Activated naive CD4-positive, alpha-beta T cell treated with anti-CD3 and anti-CD28 coated beads for 36 hours (primary cell): ENCODE data around the gene BIRC7. TPM values are rescaled to one million over a fixed set of nuclear protein-coding genes. Genes with fewer than 3 reads are reported as not detected.

Source experiments
- CTCF ChIA-PET: fragments of 350-600 bp; sonication (Branson Sonifier 250); formaldehyde crosslinking; loops from one replicate; lab custom pipeline; 2021; ENCODE audit warnings: antibody characterized with exemption; lab: Charles Lee
- DNase-seq: peaks from one replicate; pipeline ENCODE4 v3.0.0-alpha.2; 2020
- H3K27ac Mint-ChIP-seq: one replicate; pipeline ENCODE4 v1.8.0; 2021; ENCODE audit warnings: mild to moderate bottlenecking, mixed read lengths
- H3K27me3 Mint-ChIP-seq: one replicate; pipeline ENCODE4 v1.8.0; 2021; ENCODE audit warnings: low read depth, mixed read lengths
- H3K36me3 Mint-ChIP-seq: one replicate; pipeline ENCODE4 v1.8.0; 2021; ENCODE audit warnings: low read depth, mixed read lengths
- H3K4me1 Mint-ChIP-seq: one replicate; pipeline ENCODE4 v1.8.0; 2021; ENCODE audit warnings: low read depth, mixed read lengths
- H3K4me3 Mint-ChIP-seq: one replicate; pipeline ENCODE4 v1.8.0; 2021; ENCODE audit warnings: mild to moderate bottlenecking, moderate library complexity, mixed read lengths
- H3K9me3 Mint-ChIP-seq: one replicate; pipeline ENCODE4 v1.8.0; 2021; ENCODE audit warnings: mixed read lengths
- intact Hi-C: fragments of 100-400 bp; cut with micrococcal nuclease; formaldehyde crosslinking; loops from one replicate; pipeline ENCODE4 v1.15.1; 2023
- total RNA-seq, 2 experiments: library from RNA; stranded (reverse); gene quantifications; one replicate each; pipeline ENCODE4 v1.2.3, GENCODE V29; 2021

Gene BIRC7
- total RNA-seq, 2 experiments from 2014 or later, result not detected

DNA sequence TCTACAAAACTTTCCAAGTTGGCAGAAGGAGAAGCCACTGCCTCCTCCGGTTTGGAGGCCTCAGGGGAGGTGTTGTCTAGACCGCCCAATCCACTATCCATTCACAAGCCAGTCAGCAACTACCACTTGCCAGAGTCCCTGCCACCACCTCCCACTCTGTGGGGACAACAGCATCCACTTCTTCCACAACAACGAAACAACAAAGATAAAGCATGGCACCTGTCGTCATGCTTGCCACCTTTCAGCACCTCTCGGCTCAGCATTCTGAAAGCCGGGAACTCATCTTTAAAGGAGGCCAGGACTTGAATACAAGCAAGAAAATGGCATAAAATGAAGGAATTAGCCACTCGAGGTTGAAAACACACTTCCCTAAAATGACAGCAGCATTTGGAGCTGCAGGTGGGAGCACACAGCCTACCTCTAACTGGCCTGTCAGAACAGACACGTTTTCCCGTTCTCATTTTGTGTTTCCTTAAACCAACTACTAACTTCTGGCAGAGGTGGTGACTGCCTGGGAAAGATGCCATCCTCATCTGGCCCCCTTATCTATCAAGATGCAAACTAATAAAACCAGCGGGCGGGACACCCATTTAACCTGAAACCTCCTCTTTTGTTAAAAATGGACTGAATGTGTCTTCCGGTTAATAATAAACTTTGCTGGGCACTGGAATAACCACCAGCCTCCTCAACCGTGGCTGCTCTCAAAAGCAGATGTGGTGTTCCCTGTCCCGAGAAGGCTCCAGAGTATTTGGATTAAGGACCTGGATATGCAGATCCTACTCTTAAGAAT lies 41.5 kb upstream of the BIRC7 start:
- peaks cover 11% of the 10 kb centered on the region for H3K36me3 Mint-ChIP-seq
- DNase-seq, result no peak
- intact Hi-C loops, result no loop called here
- H3K27ac Mint-ChIP-seq, result no peak overlapping the region
- CTCF ChIA-PET, result no interaction called here
- no peaks in the 10 kb centered on the region for H3K27me3 Mint-ChIP-seq
- H3K9me3 Mint-ChIP-seq, result no peaks in the 10 kb centered on the region
- H3K4me3 Mint-ChIP-seq, result no peak overlapping the region
- peaks cover 25% of the 10 kb centered on the region for H3K4me1 Mint-ChIP-seq

DNA sequence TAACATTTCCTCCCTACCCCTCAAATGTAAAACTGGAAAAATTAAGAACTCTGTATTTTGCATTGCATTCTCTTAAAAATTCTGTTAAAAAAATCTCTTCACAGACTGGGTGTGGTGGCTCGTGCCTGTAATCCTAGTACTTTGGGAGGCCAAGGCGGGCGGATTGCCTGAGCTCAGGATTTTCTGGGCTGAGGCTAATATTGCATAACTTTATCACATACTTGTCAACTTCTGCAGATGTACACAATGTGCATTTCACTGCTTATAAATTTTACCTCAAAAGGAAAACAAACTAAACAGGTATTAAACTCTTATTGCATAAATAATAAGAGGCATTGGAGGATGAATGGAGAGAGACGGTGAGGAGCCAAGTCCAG lies 40.9 kb upstream of the BIRC7 start:
- peaks cover 29% of the 10 kb centered on the region for H3K4me1 Mint-ChIP-seq
- intact Hi-C loops, result no loop called here
- H3K27ac Mint-ChIP-seq, result no peak overlapping the region
- no peaks in the 10 kb centered on the region for H3K9me3 Mint-ChIP-seq
- peaks cover 11% of the 10 kb centered on the region for H3K36me3 Mint-ChIP-seq
- no peak overlapping the region for H3K4me3 Mint-ChIP-seq
- DNase-seq, result no peak
- no peaks in the 10 kb centered on the region for H3K27me3 Mint-ChIP-seq
- CTCF ChIA-PET, result interaction anchor here (4.6 kb wide), 1 partner anchor 29 kb away, joined by 32 read pairs; no protein-coding TSS in a partner anchor

DNA sequence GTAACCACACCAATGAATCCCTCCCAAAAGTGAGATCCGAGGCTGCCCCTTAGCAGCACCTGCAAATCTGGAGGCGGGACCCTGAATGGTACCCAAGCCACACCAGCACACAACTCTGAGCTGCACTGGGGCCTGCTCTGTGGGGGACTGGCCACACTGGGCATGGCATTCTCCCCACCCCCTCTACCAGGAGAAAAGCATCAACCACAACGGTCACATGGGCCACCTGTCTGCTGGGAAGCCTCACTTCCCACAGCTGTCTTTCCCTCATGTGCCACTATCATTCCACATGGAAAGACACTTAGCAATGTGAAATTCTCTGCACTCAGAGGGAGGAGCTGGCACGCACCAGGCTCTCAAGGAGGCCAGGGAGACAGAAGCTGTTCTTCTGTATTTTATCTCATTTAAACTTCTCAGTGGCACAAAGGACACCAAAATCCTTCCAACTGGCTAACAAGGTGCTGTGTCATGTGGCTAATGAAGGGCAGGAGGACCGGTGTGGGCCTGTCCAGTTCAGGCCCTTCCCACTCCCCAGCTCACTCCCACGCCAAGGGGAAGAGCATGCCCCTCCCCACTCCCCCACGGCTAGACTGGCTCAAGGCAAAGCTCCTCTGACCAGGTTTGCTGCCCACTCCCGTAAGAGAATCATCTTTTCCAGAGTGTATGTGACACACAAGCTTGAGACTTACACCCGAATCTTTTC lies 38.8 kb upstream of the BIRC7 start:
- Mint-ChIP-seq H3K27me3 (no peaks in the 10 kb centered on the region), H3K36me3 (peaks cover 16% of the 10 kb centered on the region), H3K4me3 (no peak overlapping the region), H3K27ac (no peak overlapping the region), H3K4me1 (peaks cover 39% of the 10 kb centered on the region), H3K9me3 (no peaks in the 10 kb centered on the region)
- intact Hi-C loops, result no loop called here
- CTCF ChIA-PET, result interaction anchor here (0.6 to 4.6 kb wide), 3 partner anchors 19 to 195 kb away, joined by 3 to 32 read pairs (median 5); no protein-coding TSS in a partner anchor
- no peak for DNase-seq

DNA sequence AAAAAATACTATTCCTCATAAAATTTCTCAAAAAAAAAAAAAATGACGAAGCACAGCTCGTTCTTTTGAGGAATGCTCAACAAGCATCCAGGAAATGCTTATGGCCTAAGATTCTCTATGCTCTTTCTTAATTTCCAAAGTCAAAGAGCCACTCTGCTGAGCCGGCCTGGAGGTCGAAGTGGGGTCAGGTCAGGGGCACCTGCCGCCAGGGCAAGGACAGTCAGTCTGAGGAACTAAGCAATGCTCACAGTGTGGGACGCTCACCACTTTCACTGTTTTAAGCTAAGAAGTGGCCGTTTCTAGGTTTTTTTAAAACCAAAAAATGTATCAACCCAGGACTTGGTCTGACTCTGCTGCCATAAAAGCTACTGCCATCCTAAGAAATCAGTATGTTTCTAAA lies 37.1 kb upstream of the BIRC7 start:
- Mint-ChIP-seq H3K9me3 (no peaks in the 10 kb centered on the region), H3K4me1 (peaks cover 42% of the 10 kb centered on the region), H3K27me3 (no peaks in the 10 kb centered on the region), H3K27ac (no peak overlapping the region), H3K36me3 (peaks cover 21% of the 10 kb centered on the region), H3K4me3 (no peak overlapping the region)
- CTCF ChIA-PET, result interaction anchor here (4.6 kb wide), 1 partner anchor 25 kb away, joined by 32 read pairs; no protein-coding TSS in a partner anchor
- intact Hi-C loops, result no loop called here
- DNase-seq, result no peak

DNA sequence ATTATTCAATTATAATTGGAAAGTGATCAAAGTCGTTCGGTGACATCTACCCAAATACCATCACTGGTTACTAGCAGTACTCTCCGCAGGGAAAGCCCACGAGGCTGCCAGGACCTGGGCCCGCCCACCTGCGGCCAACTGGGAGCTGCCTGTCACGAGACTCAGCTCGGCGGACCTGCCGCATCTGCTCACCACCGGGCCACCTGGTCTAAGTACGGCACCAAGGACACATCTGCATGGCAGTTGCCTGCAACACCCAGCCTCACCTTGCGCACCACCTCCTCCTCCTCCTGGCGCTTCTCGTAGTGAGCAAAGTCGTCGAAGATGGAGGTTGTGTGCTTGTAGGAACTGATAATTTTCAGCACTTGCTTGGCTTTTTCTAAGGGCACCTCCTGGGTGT lies 33.7 kb upstream of the BIRC7 start:
- peaks cover 39% of the 10 kb centered on the region for H3K4me1 Mint-ChIP-seq
- H3K36me3 Mint-ChIP-seq, result peaks cover 14% of the 10 kb centered on the region
- H3K9me3 Mint-ChIP-seq, result no peaks in the 10 kb centered on the region
- no peak for DNase-seq
- no peak overlapping the region for H3K4me3 Mint-ChIP-seq
- intact Hi-C loops, result no loop called here
- CTCF ChIA-PET, result interaction anchor here (1.2 kb wide), 1 partner anchor 21 kb away, joined by 4 read pairs; no protein-coding TSS in a partner anchor
- no peaks in the 10 kb centered on the region for H3K27me3 Mint-ChIP-seq
- H3K27ac Mint-ChIP-seq, result no peak overlapping the region

DNA sequence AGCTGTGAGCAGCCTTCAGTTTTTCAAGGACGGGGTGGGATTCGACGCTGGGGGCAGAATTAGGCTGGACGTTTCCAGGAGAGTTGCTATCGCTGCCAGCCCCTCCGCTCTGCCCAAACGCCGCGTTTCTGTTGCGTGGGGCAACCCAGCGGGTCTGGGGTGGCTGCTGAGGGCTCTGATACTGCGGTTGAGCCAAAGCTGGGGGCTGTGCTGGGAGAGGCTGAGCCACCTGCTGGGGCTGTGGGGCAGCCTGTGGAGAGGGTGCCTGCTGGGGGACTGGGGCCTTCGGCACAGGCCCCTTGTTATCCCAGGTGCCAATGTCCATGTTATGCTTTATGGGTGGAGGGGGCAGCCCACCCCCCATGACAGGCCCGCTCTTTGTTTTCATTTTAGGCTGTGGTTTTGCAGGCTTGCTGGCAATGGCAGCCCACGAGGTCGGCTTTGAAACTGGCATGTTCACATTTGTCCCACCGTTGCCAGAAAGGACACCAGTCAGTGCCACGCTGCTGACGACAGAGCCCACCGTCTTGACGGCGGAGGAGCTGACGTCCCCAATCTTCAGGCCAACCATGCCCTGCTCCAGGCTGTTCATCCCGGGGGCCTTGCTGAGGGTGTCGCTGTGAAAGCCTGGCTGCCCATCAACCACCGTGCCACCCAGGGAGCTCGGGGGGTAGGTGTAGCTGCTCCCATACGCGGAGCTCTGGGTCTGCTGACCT lies 32.7 kb upstream of the BIRC7 start:
- H3K27me3 Mint-ChIP-seq, result no peaks in the 10 kb centered on the region
- intact Hi-C loops, result no loop called here
- H3K36me3 Mint-ChIP-seq, result peaks cover 20% of the 10 kb centered on the region
- H3K9me3 Mint-ChIP-seq, result no peaks in the 10 kb centered on the region
- H3K27ac Mint-ChIP-seq, result no peak overlapping the region
- no peak overlapping the region for H3K4me3 Mint-ChIP-seq
- no peak for DNase-seq
- peaks cover 30% of the 10 kb centered on the region for H3K4me1 Mint-ChIP-seq
- CTCF ChIA-PET, result interaction anchor here (1.2 kb wide), 1 partner anchor 20 kb away, joined by 4 read pairs; no protein-coding TSS in a partner anchor

DNA sequence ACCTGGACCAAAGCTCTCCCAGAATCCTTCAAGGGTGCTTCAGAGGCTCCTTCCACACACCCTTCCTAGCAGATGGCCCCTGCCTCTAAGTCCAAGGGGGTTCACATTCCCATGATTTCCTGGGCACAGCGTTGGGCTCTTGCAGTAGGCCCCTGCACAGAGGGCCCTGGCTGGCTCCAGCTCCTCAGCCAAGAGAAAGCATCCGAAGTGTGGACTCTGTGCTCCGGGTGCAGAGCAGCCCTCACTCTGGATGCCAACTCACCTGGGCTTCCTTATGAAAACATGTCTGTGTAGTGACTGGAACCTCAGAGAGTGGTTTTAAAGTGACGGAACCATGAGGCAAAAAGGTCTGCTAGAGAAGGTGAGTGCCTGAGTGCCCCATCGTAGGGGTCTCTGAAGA lies 31.3 kb upstream of the BIRC7 start:
- H3K4me3 Mint-ChIP-seq, result no peak overlapping the region
- no peak overlapping the region for H3K27ac Mint-ChIP-seq
- H3K27me3 Mint-ChIP-seq, result no peaks in the 10 kb centered on the region
- CTCF ChIA-PET, result interaction anchor here (0.9 kb wide), 1 partner anchor 19 kb away, joined by 3 read pairs; no protein-coding TSS in a partner anchor
- H3K36me3 Mint-ChIP-seq, result peaks cover 21% of the 10 kb centered on the region
- intact Hi-C loops, result no loop called here
- no peak for DNase-seq
- H3K4me1 Mint-ChIP-seq, result peaks cover 23% of the 10 kb centered on the region
- no peaks in the 10 kb centered on the region for H3K9me3 Mint-ChIP-seq

DNA sequence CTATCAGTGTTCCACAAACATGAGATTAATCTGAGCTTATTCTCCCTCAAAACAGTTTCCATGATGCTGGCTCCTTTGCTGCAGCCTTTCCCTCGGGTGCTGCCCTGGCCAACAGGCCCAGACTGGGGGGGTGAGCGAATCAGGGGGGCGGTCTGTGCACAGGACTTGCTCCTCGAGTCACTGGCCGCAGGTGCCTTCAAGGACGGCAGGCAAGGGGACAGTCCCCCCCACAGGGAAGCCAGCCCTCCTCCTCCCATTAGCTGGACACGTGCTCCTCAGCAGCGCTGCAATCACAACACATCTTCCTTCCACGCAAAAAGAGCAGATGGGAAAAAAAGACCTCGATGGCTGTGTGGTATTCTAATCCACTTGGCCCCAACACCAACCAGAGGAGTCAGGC lies 29.8 kb upstream of the BIRC7 start:
- no peaks in the 10 kb centered on the region for H3K27me3 Mint-ChIP-seq
- intact Hi-C loops, result no loop called here
- no peak for DNase-seq
- H3K36me3 Mint-ChIP-seq, result peaks cover 34% of the 10 kb centered on the region
- CTCF ChIA-PET, result interaction anchor here (1.9 kb wide), 1 partner anchor 17 kb away, joined by 6 read pairs; no protein-coding TSS in a partner anchor
- H3K9me3 Mint-ChIP-seq, result no peaks in the 10 kb centered on the region
- no peak overlapping the region for H3K4me3 Mint-ChIP-seq
- H3K4me1 Mint-ChIP-seq, result peaks cover 27% of the 10 kb centered on the region
- no peak overlapping the region for H3K27ac Mint-ChIP-seq

DNA sequence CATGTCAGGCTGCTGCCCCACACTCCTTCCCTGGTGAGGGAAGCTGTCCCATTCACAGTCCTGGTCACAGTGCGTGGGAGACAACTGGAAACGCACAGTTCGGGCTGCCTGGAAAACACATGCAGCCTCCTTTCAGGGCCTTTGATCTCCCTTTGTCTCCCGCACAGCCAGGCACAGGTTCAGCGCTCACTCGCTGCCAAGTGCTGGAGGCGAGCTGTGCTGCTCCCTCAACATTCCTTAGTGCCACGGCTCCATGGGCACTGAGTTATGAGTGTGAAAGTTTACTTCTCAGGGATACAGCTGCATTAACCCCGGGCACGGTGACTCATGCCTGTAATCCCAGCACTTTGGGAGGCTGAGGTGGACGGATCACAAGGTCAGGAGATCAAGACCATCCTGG lies 28.8 kb upstream of the BIRC7 start:
- no peaks in the 10 kb centered on the region for H3K9me3 Mint-ChIP-seq
- peaks cover 27% of the 10 kb centered on the region for H3K4me1 Mint-ChIP-seq
- H3K27me3 Mint-ChIP-seq, result no peaks in the 10 kb centered on the region
- H3K27ac Mint-ChIP-seq, result no peak overlapping the region
- intact Hi-C loops, result no loop called here
- CTCF ChIA-PET, result interaction anchor here (1.9 kb wide), 1 partner anchor 16 kb away, joined by 6 read pairs; no protein-coding TSS in a partner anchor
- DNase-seq, result no peak
- peaks cover 31% of the 10 kb centered on the region for H3K36me3 Mint-ChIP-seq
- no peak overlapping the region for H3K4me3 Mint-ChIP-seq

DNA sequence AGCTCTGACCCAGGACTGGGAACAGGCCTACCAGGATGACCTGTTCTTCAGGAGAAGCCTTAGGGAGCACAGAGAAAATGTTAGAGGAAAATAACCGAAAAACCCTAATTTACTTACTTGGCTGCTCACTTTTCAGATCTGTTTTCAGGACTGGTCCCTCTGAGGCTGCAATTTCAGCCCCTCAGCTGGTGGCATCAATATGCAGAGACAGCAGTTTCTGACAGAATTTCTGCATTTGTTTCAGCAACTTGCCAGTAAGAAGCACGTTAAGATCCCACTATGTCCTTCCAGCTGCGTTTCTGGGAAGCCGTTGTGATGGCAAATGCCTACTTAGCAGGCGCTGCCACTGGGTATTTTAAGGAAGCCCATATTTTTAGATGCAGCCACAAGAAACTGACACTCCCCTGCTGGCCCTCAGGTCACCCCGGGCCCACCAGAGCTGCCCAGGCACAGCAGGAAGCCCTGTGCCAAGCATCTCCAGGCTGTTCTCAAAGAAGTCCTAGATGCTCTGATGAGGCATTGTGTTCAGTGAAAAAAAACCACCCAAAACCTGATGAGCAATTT lies 27.3 kb upstream of the BIRC7 start:
- intact Hi-C loops, result no loop called here
- no peak overlapping the region for H3K27ac Mint-ChIP-seq
- CTCF ChIA-PET, result no interaction called here
- H3K9me3 Mint-ChIP-seq, result no peaks in the 10 kb centered on the region
- no peaks in the 10 kb centered on the region for H3K27me3 Mint-ChIP-seq
- no peak for DNase-seq
- peaks cover 38% of the 10 kb centered on the region for H3K36me3 Mint-ChIP-seq
- H3K4me3 Mint-ChIP-seq, result no peak overlapping the region
- peaks cover 39% of the 10 kb centered on the region for H3K4me1 Mint-ChIP-seq

DNA sequence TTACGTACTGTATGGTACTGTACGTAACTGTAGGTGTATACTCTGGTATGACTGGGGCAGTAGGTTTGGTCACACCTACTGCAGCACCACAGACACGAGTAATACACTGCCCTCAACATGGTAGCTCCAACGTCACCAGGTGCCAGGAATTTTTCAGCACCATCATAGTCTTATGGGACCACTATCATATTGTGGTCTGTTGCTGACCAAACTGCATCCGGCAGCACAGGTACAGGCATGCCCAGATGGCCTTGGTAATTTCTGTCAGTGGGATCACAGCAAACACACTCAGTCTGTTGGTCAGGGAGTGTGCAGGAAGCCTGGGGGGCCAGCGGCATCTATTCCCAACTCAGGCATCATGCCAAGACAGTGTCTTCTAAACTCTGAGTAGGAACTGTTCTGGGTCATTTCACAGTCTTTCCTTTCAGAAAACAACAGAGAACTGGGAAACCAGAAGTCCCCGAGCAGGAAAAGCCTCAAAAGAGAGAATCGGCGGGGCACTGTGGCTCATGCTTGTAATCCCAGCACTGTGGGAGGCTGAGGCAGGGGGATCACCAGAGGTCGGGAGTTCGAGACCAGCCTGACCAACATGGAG lies 25.6 kb upstream of the BIRC7 start:
- DNase-seq, result no peak
- Mint-ChIP-seq H3K9me3 (no peaks in the 10 kb centered on the region), H3K4me1 (peaks cover 56% of the 10 kb centered on the region), H3K27me3 (no peaks in the 10 kb centered on the region), H3K4me3 (no peak overlapping the region), H3K36me3 (peaks cover 52% of the 10 kb centered on the region), H3K27ac (no peak overlapping the region)
- intact Hi-C loops, result loop anchor here (10.0 kb wide), 1 partner anchor 775 kb away; the partner anchor contains the start of gene PRPF6
- CTCF ChIA-PET, result interaction anchor here (1.6 kb wide), 1 partner anchor 14 kb away, joined by 7 read pairs; no protein-coding TSS in a partner anchor
